Measurements from ENCODE around the gene ETDB. TPM values are rescaled to one million over a fixed set of nuclear protein-coding genes. Genes with fewer than 3 reads are reported as not detected.
A peak's percentile ranks its signal among the peaks of the same experiment; 100 is the strongest.

Gene ETDB
- total RNA-seq, 6 experiments from 2014 or later = not detected

GRCh38 chrX:135089126-135089525, 31.2 kb downstream of the ETDB start:
- Mint-ChIP-seq H3K4me1 (ENCODE audit: low read depth) (peaks cover 6% of the 10 kb centered on the region; the same call in 1 of the 2 replicates), H3K9me3 (peaks cover 4% of the 10 kb centered on the region; the same call in 1 of the 2 replicates), H3K27ac (no peak overlapping the region), H3K27me3 (ENCODE audit: insufficient read depth) (peaks cover 6% of the 10 kb centered on the region), H3K4me3 (no peak overlapping the region), H3K36me3 (ENCODE audit: low read depth) (no peaks in the 10 kb centered on the region)
- TF ChIP-seq, protein P1, sequence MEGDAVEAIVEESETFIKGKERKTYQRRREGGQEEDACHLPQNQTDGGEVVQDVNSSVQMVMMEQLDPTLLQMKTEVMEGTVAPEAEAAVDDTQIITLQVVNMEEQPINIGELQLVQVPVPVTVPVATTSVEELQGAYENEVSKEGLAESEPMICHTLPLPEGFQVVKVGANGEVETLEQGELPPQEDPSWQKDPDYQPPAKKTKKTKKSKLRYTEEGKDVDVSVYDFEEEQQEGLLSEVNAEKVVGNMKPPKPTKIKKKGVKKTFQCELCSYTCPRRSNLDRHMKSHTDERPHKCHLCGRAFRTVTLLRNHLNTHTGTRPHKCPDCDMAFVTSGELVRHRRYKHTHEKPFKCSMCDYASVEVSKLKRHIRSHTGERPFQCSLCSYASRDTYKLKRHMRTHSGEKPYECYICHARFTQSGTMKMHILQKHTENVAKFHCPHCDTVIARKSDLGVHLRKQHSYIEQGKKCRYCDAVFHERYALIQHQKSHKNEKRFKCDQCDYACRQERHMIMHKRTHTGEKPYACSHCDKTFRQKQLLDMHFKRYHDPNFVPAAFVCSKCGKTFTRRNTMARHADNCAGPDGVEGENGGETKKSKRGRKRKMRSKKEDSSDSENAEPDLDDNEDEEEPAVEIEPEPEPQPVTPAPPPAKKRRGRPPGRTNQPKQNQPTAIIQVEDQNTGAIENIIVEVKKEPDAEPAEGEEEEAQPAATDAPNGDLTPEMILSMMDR (IDR thresholded peaks at IDR 0.05) = no peak
- no peak for DNase-seq

DNA sequence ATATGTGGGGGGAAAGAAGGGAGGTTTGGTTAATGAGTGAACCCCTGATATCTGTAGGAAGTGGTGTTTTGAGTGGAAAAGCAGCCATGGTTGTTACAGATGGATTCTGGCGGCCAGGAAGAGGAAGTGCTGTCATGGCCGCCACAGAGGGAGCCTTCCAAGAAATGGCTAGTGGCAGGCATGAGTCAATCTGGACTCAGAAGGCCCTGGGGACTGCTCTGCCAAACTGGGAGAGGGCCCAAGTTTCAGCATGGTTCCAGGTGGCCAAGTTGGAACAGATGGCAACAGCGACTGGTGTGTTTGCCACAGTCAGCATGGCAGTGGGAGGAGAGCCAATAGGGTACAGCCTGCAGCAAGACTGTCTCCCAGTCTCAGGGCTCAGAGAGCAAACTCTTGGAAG, 32.5 kb downstream of the ETDB start:
- Mint-ChIP-seq H3K36me3 (ENCODE audit: low read depth) (no peaks in the 10 kb centered on the region), H3K27ac (no peak overlapping the region), H3K4me1 (ENCODE audit: low read depth) (peaks cover 6% of the 10 kb centered on the region; the same call in 1 of the 2 replicates), H3K27me3 (ENCODE audit: insufficient read depth) (peaks cover 5% of the 10 kb centered on the region), H3K9me3 (peaks cover 4% of the 10 kb centered on the region; the same call in 1 of the 2 replicates), H3K4me3 (no peak overlapping the region)
- TF ChIP-seq, protein P1 (IDR thresholded peaks at IDR 0.05) = no peak
- DNase-seq = no peak

DNA sequence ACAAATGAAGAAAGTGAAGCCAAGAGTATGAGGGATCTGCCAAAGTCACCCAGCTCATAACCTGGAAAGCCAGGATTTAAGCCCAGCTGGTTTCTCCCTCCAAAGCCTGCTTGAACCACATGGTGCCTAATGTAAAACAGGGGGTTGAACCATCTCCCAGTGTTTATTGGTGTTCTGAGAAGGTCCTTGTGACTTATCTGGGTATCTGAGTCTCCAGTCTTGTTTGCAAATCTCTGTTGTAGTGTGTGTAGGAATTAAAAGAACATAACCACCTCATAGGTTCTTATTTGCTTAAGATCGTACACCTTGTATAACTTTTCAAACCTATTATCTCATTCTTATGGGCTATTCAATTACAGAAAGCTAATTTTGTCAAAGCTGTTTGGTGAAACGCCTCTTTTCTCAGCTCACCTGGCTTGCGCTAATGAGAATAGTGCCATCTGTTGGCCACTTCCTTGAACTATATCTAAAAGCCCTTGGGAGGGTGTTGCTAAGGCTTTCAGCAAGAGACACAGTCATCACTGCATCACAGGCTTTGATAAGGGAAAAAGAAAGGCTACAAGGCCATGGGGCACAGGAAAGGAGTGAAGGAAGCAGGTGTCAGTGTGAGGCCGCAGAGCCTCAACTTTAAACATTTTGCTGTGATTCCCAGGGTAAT, 34.0 kb downstream of the ETDB start:
- Mint-ChIP-seq H3K4me1 (ENCODE audit: low read depth) (peaks cover 6% of the 10 kb centered on the region; the same call in 1 of the 2 replicates), H3K36me3 (ENCODE audit: low read depth) (no peaks in the 10 kb centered on the region), H3K4me3 (no peak overlapping the region), H3K9me3 (peaks cover 4% of the 10 kb centered on the region; the same call in 1 of the 2 replicates), H3K27ac (no peak overlapping the region), H3K27me3 (ENCODE audit: insufficient read depth) (peaks cover 1% of the 10 kb centered on the region; the same call in 1 of the 2 replicates)
- TF ChIP-seq, protein P1 (IDR thresholded peaks at IDR 0.05) = peak; percentile 76
- DNase-seq = peak; percentile 40

- Mint-ChIP-seq H3K9me3 (no peaks in the 10 kb centered on the region), H3K4me3 (no peak overlapping the region), H3K36me3 (ENCODE audit: low read depth) (no peaks in the 10 kb centered on the region), H3K27me3 (ENCODE audit: insufficient read depth) (no peaks in the 10 kb centered on the region; the same call in 1 of the 2 replicates), H3K4me1 (ENCODE audit: low read depth) (peaks cover 6% of the 10 kb centered on the region; the same call in 1 of the 2 replicates), H3K27ac (no peak overlapping the region)
- DNase-seq = no peak
- TF ChIP-seq, protein P1 (IDR thresholded peaks at IDR 0.05) = no peak
Observed at GRCh38 chrX:135081693-135082404, 38.5 kb downstream of the ETDB start.

Other genes with a start within 250 kb of the ETDB start
- 10 to 100 TPM; 26.4 to 34.9 (median 31.5) TPM for gene MOSPD1, start 205.3 kb downstream of the ETDB start, total RNA-seq (2021; fragmentation: NEBNext Ultra II Directional; extraction: Animal tissue kit (Norgen Biotek cat#: 25700))
- gene SMIM10, start 129.5 kb downstream of the ETDB start, total RNA-seq (2021; fragmentation: NEBNext Ultra II Directional; extraction: Animal tissue kit (Norgen Biotek cat#: 25700)) = 1 to 10 TPM; 4.4 to 6.4 (median 5.9) TPM
- gene RTL8B, start 98.0 kb downstream of the ETDB start, total RNA-seq (2021; fragmentation: NEBNext Ultra II Directional; extraction: Animal tissue kit (Norgen Biotek cat#: 25700)) = 10 to 100 TPM; 28.0 to 33.3 (median 30.9) TPM
- 100 to 1,000 TPM; 245 to 320 (median 263) TPM for gene RTL8C, start 88.2 kb downstream of the ETDB start, total RNA-seq (2021; fragmentation: NEBNext Ultra II Directional; extraction: Animal tissue kit (Norgen Biotek cat#: 25700))
- gene RTL8A, start 68.4 kb downstream of the ETDB start, total RNA-seq (2021; fragmentation: NEBNext Ultra II Directional; extraction: Animal tissue kit (Norgen Biotek cat#: 25700)) = 10 to 100 TPM; 37.1 to 51.0 (median 40.4) TPM
- under 1 TPM; 0.26 to 0.69 (median 0.38) TPM for gene SMIM10L2B, start 21.8 kb downstream of the ETDB start, total RNA-seq (2021; fragmentation: NEBNext Ultra II Directional; extraction: Animal tissue kit (Norgen Biotek cat#: 25700))
- gene CT55, start 50.9 kb upstream of the ETDB start, total RNA-seq (2021; fragmentation: NEBNext Ultra II Directional; extraction: Animal tissue kit (Norgen Biotek cat#: 25700)) = not detected
- gene ETDA, start 131.5 kb upstream of the ETDB start, total RNA-seq (2021; fragmentation: NEBNext Ultra II Directional; extraction: Animal tissue kit (Norgen Biotek cat#: 25700)) = not detected
- gene ETDC, start 189.0 kb upstream of the ETDB start, total RNA-seq (2021; fragmentation: NEBNext Ultra II Directional; extraction: Animal tissue kit (Norgen Biotek cat#: 25700)) = not detected
- 1 to 10 TPM; 4.1 to 5.3 (median 5.0) TPM for gene ZNF75D, start 223.6 kb upstream of the ETDB start, total RNA-seq (2021; fragmentation: NEBNext Ultra II Directional; extraction: Animal tissue kit (Norgen Biotek cat#: 25700))
- gene ZNF449, start 224.3 kb upstream of the ETDB start, total RNA-seq (2021; fragmentation: NEBNext Ultra II Directional; extraction: Animal tissue kit (Norgen Biotek cat#: 25700)) = 1 to 10 TPM; 4.1 to 5.1 (median 4.6) TPM